Testis (tissue), 3 donors: ENCODE results near the gene UNC50. TPM values are rescaled to one million over a fixed set of nuclear protein-coding genes. Genes with fewer than 3 reads are reported as not detected.

Source experiments
- DNase-seq: peaks from one replicate; pipeline ENCODE4 v3.0.0-alpha.2; 2019
- H3K27ac ChIP-seq, 2 donors: fragments of 200-600 bp; sonication (generic); one replicate each; pipeline ENCODE4 v1.5.1; 2019
- H3K27me3 ChIP-seq: fragments of 200-600 bp; sonication (generic); one replicate; pipeline ENCODE4 v1.5.1; 2019
- H3K36me3 ChIP-seq: fragments of 200-600 bp; sonication (generic); one replicate; pipeline ENCODE4 v1.5.1; 2017; ENCODE audit warnings: low read depth; ENCODE audit errors: missing control alignments
- H3K4me1 ChIP-seq: fragments of 200-600 bp; sonication (generic); one replicate; pipeline ENCODE4 v1.5.1; 2019
- H3K4me3 ChIP-seq, 2 donors: fragments of 200-600 bp; sonication (generic); one replicate each; pipeline ENCODE4 v1.5.1; 2017 to 2019
- H3K9me3 ChIP-seq: fragments of 200-600 bp; sonication (generic); one replicate; pipeline ENCODE4 v1.5.1; 2017
- CTCF ChIP-seq, 3 experiments: fragments of 450-650 bp in 2 of 3; fragments of 200-600 bp in 1 of 3; sonication (generic) in 1 of 3; IDR thresholded peaks; one replicate each; pipeline ENCODE4 v1.5.1; 2016 to 2019; ENCODE audit warnings: antibody characterized with exemption in 3 of 3, mild to moderate bottlenecking in 2 of 3, moderate library complexity in 1 of 3
- POLR2A ChIP-seq: fragments of 450-650 bp; IDR thresholded peaks from one replicate; pipeline ENCODE4 v1.6.1; 2017; ENCODE audit warnings: antibody characterized with exemption, mild to moderate bottlenecking, moderate library complexity
- WGBS, 2 donors: methylation state at CpG; one replicate each; pipeline ENCODE4 v1.1.5; 2018; 5-methylcytosine and 5-hydroxymethylcytosine counted together
- intact Hi-C: fragments of 100-400 bp; cut with DNase I; formaldehyde crosslinking; loops from one replicate; pipeline ENCODE4 v1.15.1; 2023; ENCODE audit warnings: low total_unique reads
- polyA plus RNA-seq: library from polyadenylated mRNA; stranded (reverse); fragments of 350-450 nt; fragmentation: Illumina TruSeq; extraction: RNeasy Lipid Tissue Mini Kit (QIAGEN cat#74804); gene quantifications from one replicate; pipeline ENCODE4 v1.2.3, GENCODE V29; 2014; ENCODE audit warnings: low read depth, low replicate concordance; ENCODE audit not compliant: insufficient read depth
- total RNA-seq, 2 donors: library from RNA; depleted of rRNA; stranded (reverse); fragments of >200 nt; gene quantifications; one replicate each; pipeline ENCODE4 v1.2.3, GENCODE V29; 2016

The UNC50 gene
- total and polyA plus RNA-seq, 3 donors from 2014 or later: 60.4 to 102 (median 60.8) TPM

GRCh38 chr2:98604547-98604946, 3.8 kb upstream of the UNC50 start:
- Histone ChIP-seq H3K4me1 (peaks cover 14% of the 10 kb centered on the region), H3K27ac (no peak overlapping the region), H3K9me3 (no peaks in the 10 kb centered on the region), H3K4me3 (no peak overlapping the region), H3K36me3 (no peaks in the 10 kb centered on the region), H3K27me3 (no peaks in the 10 kb centered on the region)
- TF ChIP-seq CTCF (IDR thresholded peaks at IDR 0.05) (no peak), POLR2A (no peak)
- DNase-seq: no peak
- intact Hi-C loops: no loop called here
- 56 to 78% methylated on average over 2 of the region's 2 CpGs for WGBS, 2 donors

DNA sequence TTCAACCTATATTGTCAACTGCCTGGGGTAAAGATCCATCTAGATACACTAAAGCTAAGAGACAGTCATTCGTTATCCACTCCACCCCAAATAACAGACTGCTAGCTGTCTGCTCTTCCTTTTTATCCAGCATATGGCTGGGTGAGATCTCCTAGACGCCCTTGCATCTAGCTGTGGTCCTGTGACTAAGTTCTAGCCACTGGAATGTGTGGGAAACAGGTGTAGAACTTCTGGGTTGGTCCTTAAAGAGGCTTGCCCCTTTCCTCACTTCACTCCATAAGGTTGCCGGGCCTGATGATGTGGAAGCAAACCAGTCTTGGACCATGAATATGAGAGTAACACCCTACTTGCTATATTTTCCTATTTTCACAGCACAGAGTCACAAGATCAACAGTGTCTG, 3.3 kb upstream of the UNC50 start:
- WGBS, 2 donors: 82 to 92% methylated on average over 3 of the region's 3 CpGs
- Histone ChIP-seq H3K27ac (no peak overlapping the region), H3K4me1 (peaks cover 20% of the 10 kb centered on the region), H3K9me3 (no peaks in the 10 kb centered on the region), H3K27me3 (no peaks in the 10 kb centered on the region), H3K4me3 (no peak overlapping the region), H3K36me3 (no peaks in the 10 kb centered on the region)
- TF ChIP-seq POLR2A (no peak), CTCF (IDR thresholded peaks at IDR 0.05) (no peak)
- intact Hi-C loops: no loop called here
- DNase-seq: no peak

- Histone ChIP-seq H3K4me1 (peaks cover 27% of the 10 kb centered on the region), H3K4me3 (no peak overlapping the region)
- intact Hi-C loops: no loop called here
Measured at GRCh38 chr2:98606431-98606830, 2.0 kb upstream of the UNC50 start.

GRCh38 chr2:98607104-98607503, 1.3 kb upstream of the UNC50 start:
- Histone ChIP-seq H3K27ac (no peak overlapping the region), H3K4me1 (peaks cover 27% of the 10 kb centered on the region), H3K4me3 (peak overlapping the region in 1 of 2 donors; percentile 96), H3K9me3 (no peaks in the 10 kb centered on the region), H3K27me3 (no peaks in the 10 kb centered on the region), H3K36me3 (no peaks in the 10 kb centered on the region)
- TF ChIP-seq POLR2A: no peak
- no peak for TF ChIP-seq CTCF (IDR thresholded peaks at IDR 0.05)
- no peak for DNase-seq
- intact Hi-C loops: no loop called here
- 42 to 54% methylated on average over 6 of the region's 6 CpGs for WGBS, 2 donors

More at GRCh38 chr2:98606431-98606830, 2.0 kb upstream of the UNC50 start:
- Histone ChIP-seq H3K27ac (no peak overlapping the region), H3K9me3 (no peaks in the 10 kb centered on the region), H3K27me3 (no peaks in the 10 kb centered on the region), H3K36me3 (no peaks in the 10 kb centered on the region)
- WGBS, 2 donors: 50 to 68% methylated on average over 7 of the region's 7 CpGs
- TF ChIP-seq POLR2A (no peak), CTCF (IDR thresholded peaks at IDR 0.05) (no peak)
- DNase-seq: no peak

DNA sequence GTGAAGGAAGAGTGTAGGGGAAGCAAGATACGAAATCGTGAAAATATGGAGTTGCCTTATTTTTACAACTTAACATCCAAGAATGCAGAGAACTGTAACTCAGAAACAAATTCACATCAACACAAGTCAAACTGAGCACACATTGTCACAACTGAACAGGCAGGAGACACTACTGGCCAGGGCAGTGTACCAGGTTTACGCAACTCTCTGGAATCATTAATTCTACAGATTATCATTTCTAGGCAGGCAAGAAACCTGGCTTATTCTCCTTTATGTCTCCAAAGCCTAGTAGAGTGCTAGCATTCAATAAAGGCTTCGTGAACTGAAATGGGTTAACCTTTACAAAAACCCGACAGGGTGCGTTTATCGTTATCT, 661 bp upstream of the UNC50 start:
- DNase-seq: no peak
- Histone ChIP-seq H3K4me1 (peaks cover 27% of the 10 kb centered on the region), H3K27me3 (no peaks in the 10 kb centered on the region), H3K36me3 (no peaks in the 10 kb centered on the region), H3K4me3 (peak overlapping the region; percentile 95 to 96), H3K27ac (peak overlapping the region; percentile 78 to 96), H3K9me3 (no peaks in the 10 kb centered on the region)
- WGBS, 2 donors: 0% methylated on average over 7 of the region's 7 CpGs
- intact Hi-C loops: no loop called here
- TF ChIP-seq CTCF (IDR thresholded peaks at IDR 0.05) (no peak), POLR2A (no peak)
